Ramos (cell line): Measurements from ENCODE around the gene ATP1A2.

Experiments
- in situ Hi-C: fragments of 300-500 bp; cut with MboI; formaldehyde crosslinking; loops from one replicate; pipeline ENCODE4 v1.14.3; 2022; ENCODE audit warnings: low sequenced_read_pairs; ENCODE audit not compliant: unreplicated experiment

Gene ATP1A2

GRCh38 chr1:160098852-160099561 is 16.6 kb upstream of the ATP1A2 start:
- in situ Hi-C loops: loop anchor here (10.0 kb wide), 1 partner anchor 156 kb away; no protein-coding TSS in a partner anchor

GRCh38 chr1:160099716-160100375 is 15.7 kb upstream of the ATP1A2 start:
- in situ Hi-C loops: loop anchor here (10.0 to 25.0 kb wide), 3 partner anchors 155 to 512 kb away; no protein-coding TSS in a partner anchor

GRCh38 chr1:160101037-160101716 is 14.4 kb upstream of the ATP1A2 start:
- in situ Hi-C loops: loop anchor here (10.0 to 25.0 kb wide), 2 partner anchors 274 to 511 kb away; no protein-coding TSS in a partner anchor

- in situ Hi-C loops: loop anchor here (10.0 to 25.0 kb wide), 2 partner anchors 273 to 510 kb away; no protein-coding TSS in a partner anchor
Measured at GRCh38 chr1:160101717-160102522, 13.6 kb upstream of the ATP1A2 start.

- in situ Hi-C loops: loop anchor here (10.0 to 25.0 kb wide), 2 partner anchors 271 to 508 kb away; no protein-coding TSS in a partner anchor
Measured at GRCh38 chr1:160103658-160104408, 11.7 kb upstream of the ATP1A2 start.

GRCh38 chr1:160104486-160104885 is 11.1 kb upstream of the ATP1A2 start:
- in situ Hi-C loops: loop anchor here (10.0 to 25.0 kb wide), 2 partner anchors 270 to 508 kb away; no protein-coding TSS in a partner anchor

GRCh38 chr1:160105155-160105554 is 10.4 kb upstream of the ATP1A2 start:
- in situ Hi-C loops: loop anchor here (5.0 to 25.0 kb wide), 3 partner anchors 187 to 507 kb away; no protein-coding TSS in a partner anchor

- in situ Hi-C loops: loop anchor here (5.0 to 25.0 kb wide), 3 partner anchors 185 to 505 kb away; no protein-coding TSS in a partner anchor
Measured at GRCh38 chr1:160107512-160107911, 8.0 kb upstream of the ATP1A2 start.

GRCh38 chr1:160108888-160109662 is 6.5 kb upstream of the ATP1A2 start:
- in situ Hi-C loops: loop anchor here (5.0 to 25.0 kb wide), 3 partner anchors 183 to 503 kb away; no protein-coding TSS in a partner anchor

- in situ Hi-C loops: loop anchor here (5.0 to 25.0 kb wide), 3 partner anchors 183 to 503 kb away; no protein-coding TSS in a partner anchor
Measured at GRCh38 chr1:160109686-160110085, 5.9 kb upstream of the ATP1A2 start.

- in situ Hi-C loops: loop anchor here (25.0 kb wide), 1 partner anchor 501 kb away; no protein-coding TSS in a partner anchor
Measured at GRCh38 chr1:160111462-160111861, 4.1 kb upstream of the ATP1A2 start.

- in situ Hi-C loops: loop anchor here (25.0 kb wide), 1 partner anchor 500 kb away; no protein-coding TSS in a partner anchor
Measured at GRCh38 chr1:160112357-160112756, 3.2 kb upstream of the ATP1A2 start.

GRCh38 chr1:160113407-160113806 is 2.2 kb upstream of the ATP1A2 start:
- in situ Hi-C loops: loop anchor here (25.0 kb wide), 1 partner anchor 499 kb away; no protein-coding TSS in a partner anchor

GRCh38 chr1:160114085-160114484 is 1.5 kb upstream of the ATP1A2 start:
- in situ Hi-C loops: loop anchor here (25.0 kb wide), 1 partner anchor 498 kb away; no protein-coding TSS in a partner anchor

GRCh38 chr1:160116283-160117147 is 956 bp downstream of the ATP1A2 start:
- in situ Hi-C loops: loop anchor here (25.0 kb wide), 1 partner anchor 496 kb away; no protein-coding TSS in a partner anchor

- in situ Hi-C loops: loop anchor here (25.0 kb wide), 1 partner anchor 495 kb away; no protein-coding TSS in a partner anchor
Measured at GRCh38 chr1:160117300-160117699, 1.7 kb downstream of the ATP1A2 start.
